GM19099 (cell line): ENCODE measurements around the gene REXO5.

ENCODE experiments used
- POLR2A ChIP-seq: IDR thresholded peaks from 3 replicates; pipeline ENCODE4 v1.6.1; 2011; ENCODE audit warnings: low read depth; ENCODE audit not compliant: insufficient read length; ENCODE audit errors: extremely low read depth

Gene REXO5

GRCh38 chr16:20873331-20873730 lies 67.0 kb downstream of the REXO5 start:
- TF ChIP-seq POLR2A = no peak

GRCh38 chr16:20874088-20874581 lies 67.8 kb downstream of the REXO5 start:
- TF ChIP-seq POLR2A = no peak

DNA sequence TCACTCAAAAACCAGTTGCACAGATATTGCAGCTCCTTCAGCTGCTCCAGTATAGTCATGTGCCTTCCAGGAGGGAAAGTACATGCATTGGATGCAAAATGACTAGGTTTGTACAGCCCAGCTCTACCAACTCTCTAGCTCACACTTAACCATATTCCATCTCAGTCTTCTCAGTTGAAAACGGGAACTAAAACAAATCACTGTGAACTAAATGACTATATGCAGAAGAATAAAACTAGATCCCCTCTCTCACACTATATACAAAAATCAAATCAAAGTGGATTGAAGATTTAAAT lies 69.0 kb downstream of the REXO5 start:
- no peak for TF ChIP-seq POLR2A

DNA sequence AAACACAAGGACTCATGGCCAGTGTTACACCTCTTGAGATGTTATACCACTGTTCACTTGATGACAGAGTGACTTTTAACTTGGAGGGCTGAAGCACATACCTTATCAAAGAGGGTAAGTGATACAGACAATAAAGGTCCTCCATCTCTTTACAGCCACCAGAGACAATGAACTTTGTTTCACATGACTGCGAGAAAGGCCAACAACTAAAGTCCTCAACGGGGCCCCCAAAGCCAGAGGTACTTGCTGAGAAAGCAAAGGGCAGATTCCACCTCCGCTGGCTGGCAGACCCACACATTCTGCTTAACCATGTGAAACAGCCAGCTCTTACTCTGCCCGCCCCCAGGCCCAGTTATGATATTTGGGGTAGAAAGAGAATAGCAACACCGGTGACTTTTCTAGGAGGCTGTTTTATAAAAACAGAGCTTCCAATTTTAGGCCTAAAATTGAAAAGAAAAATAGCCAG lies 72.4 kb downstream of the REXO5 start:
- TF ChIP-seq POLR2A = no peak

GRCh38 chr16:20879175-20880040 lies 73.1 kb downstream of the REXO5 start:
- TF ChIP-seq POLR2A = no peak

DNA sequence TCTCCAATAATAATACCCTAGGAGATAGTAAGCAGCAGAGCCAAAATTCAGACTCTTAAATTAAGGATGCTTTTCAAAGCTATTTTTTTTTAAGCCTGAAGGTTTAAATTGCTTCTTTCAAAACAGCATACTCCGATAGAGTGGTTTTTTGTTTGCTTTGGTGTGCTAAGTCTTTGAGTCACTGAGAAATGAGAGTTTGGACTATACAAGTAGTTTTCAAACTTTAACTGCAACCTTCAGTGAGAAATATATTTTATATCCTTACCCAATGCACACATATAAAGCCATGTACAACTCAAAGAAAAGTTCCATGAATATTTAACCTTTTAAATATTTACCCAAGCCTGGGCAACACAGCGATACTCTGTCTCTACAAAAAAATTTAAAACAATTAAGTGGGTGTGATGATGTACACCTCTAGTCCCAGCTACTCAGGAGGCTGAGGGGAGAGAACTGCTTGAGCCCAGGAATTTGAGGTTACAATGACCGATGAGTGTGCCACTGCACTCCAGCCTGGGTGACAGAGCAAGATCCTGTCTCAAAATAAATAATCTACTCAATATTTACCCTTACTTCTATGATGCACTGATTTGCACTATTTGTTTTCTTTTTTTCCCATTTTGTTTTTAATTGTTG lies 74.7 kb downstream of the REXO5 start:
- no peak for TF ChIP-seq POLR2A

DNA sequence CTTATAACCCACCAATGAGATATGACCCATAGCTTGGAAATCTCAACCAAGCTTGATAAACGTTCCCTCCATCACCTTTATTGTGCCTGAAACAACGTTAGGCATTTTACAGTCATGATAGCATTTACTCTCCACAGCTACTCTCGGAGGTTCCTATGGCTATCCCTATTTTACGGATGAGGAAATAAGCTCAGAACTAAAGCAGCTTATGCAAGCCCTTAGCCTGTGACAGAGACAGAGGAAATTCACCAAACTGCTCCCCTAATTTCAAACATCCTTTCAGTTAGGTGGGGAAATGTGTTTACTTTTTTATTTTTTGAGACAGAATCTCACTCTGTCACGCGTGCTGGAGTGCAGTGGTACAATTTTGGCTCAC lies 75.2 kb downstream of the REXO5 start:
- TF ChIP-seq POLR2A = no peak

DNA sequence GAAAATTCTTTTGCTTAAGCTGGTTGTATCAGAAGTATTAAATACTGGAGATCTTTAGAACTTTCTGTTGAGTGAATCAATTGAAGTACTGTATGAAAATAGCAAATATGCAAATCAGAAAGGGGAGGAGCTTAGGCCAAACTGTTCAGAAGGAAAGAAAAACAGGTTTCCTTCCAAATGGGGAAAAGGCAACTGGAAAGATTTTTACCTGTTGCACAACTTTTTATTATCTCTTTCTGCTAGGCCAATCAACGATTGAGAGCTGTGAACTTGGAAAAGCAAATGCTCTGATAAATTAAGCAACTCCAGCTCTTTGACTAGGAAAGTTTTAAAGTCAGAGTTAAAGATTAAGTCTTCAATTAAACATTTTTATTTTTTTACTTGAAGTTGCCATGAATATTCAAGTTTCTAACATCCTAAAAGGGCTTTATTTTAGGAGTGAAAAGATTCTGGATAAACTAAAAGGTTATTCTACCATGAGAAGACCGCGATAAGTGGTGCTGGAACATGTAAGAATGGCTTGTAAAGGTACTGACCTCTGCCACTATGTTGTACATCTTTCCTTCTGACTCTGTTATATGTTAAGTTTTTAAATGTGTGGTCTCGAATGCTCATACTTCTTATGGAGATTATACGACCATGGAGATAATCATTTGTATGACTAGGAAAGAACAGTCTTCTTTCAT lies 77.4 kb downstream of the REXO5 start:
- no peak for TF ChIP-seq POLR2A

DNA sequence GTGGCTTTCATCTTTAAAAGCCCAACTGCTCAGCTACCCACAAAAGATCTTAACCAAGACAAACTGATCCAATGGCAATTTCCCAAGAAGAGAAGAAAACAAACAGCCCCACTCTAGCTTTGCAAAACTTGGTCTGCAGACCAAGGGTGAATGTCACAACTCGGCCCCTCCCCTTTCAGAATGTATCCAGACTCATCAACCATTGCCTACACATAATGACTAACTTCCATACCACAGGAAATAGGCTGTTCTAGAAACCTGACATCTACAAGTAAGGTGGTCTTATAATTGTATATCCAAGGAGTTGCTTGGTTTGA lies 77.9 kb downstream of the REXO5 start:
- TF ChIP-seq POLR2A = no peak

DNA sequence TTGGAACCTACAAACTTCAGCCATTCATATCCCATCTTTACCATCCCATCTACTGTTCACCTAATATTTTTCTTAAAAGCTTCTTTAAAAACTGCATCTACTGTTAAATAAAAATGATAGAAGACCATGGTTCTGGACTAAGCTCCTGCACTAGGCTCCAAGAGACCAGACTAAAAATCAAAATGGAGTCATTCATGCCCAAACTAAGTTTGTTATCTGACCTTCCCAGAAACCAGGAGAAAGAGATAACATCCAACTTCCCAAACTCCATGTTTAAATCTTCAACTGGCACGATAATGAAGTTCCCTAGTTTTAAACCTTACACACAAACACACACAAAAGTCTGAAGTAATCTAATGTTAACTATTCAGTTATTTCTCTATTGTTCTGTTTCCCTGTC lies 80.0 kb downstream of the REXO5 start:
- no peak for TF ChIP-seq POLR2A

GRCh38 chr16:20887207-20887606 lies 80.9 kb downstream of the REXO5 start:
- no peak for TF ChIP-seq POLR2A

- TF ChIP-seq POLR2A = no peak
Observed at GRCh38 chr16:20889625-20890275, 83.4 kb downstream of the REXO5 start.

DNA sequence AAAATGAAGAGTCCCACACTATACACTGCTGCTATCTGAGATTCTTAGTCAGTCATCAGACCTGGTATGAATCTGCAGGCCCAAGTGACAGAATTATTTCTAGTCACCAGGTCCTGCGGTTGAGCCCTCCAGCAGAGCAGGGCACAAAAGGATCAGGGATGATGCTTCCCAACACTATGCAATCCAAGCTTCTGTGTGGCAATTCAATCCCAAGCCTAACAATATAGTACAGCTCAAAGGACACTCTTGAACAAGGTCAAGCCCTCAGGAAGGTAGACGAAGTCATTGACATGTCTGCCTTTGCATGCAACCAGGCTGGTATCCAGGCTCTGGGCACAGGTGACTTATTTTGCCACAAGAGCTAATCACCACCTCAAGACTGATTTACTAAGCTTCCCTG lies 88.1 kb downstream of the REXO5 start:
- TF ChIP-seq POLR2A = no peak

- TF ChIP-seq POLR2A = no peak
Observed at GRCh38 chr16:20897253-20897897, 91.0 kb downstream of the REXO5 start.

DNA sequence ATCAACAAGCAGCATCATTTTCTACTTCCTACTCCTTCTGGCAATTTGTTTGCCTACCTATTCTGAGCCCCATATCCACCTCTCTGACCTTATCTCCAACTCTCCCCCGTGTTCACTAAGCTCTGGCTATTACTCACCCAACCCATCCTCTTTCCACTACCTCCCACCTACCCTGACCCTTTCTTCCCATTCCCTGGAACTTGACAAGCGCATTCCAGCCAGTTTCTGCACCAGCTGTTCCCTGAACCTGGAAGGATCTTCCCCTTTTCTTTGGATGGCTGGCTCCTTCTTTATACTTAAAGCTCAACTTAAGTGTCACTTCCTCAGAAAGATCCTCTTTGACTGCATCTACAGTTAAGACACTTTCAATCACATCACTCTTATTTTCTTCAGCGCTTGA lies 91.6 kb downstream of the REXO5 start:
- no peak for TF ChIP-seq POLR2A
